HG02588 (cell line): ENCODE measurements around the gene SDHAF3.
"Not testable (repeated sequence)": the region's sequence is repeated elsewhere in the genome, so short reads cannot be mapped to it uniquely, and the experiment has no call there.

ENCODE experiments used
- ATAC-seq: cut with Tn5 transposase; IDR thresholded peaks from one replicate; pipeline ENCODE4 v1.9.1; 2021; ENCODE audit warnings: mild to moderate bottlenecking, moderate library complexity; ENCODE audit not compliant: unreplicated experiment

SDHAF3 gene

DNA sequence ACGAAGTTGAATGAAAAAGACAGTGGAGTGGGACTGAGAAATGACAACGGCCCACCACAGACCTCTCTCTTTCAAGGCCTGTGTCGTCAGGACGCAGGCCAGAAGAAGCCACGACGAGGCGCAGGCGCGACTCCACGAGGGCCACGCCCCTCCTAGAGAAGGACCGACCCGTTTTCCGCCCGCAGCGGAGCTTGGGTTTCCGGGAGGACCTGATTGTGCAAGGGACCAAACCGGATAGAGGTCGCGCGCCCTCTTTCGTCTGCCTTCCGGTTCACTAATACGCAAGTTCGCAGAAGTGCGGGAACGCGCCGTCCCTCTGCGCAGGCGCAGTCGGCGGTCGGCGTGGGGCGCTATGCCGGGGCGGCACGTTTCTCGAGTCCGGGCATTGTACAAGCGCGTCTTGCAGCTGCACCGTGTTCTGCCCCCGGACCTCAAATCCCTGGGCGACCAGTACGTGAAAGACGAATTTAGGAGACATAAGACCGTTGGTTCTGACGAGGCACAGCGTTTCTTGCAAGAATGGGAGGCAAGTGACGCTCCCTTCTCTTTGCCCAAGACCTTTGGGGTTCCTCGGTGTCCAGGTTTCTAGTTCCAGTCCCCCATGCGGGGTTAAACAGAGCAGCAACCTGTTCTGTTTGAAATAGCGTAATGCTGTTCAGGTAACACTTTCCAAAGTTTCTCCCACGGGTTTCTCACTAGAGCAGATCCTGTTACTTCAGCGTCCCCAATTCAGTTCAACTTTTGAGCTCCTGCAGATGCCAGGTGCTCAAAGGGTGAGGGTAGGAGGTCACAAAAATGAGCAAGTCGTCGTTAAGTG lies at the start of gene SDHAF3:
SDHAF3 (plus strand) TSS at position 327 of the 817 bp plus-strand sequence; CDS start at position 353, 26 bp downstream.
- ATAC-seq = peak; percentile 95

DNA sequence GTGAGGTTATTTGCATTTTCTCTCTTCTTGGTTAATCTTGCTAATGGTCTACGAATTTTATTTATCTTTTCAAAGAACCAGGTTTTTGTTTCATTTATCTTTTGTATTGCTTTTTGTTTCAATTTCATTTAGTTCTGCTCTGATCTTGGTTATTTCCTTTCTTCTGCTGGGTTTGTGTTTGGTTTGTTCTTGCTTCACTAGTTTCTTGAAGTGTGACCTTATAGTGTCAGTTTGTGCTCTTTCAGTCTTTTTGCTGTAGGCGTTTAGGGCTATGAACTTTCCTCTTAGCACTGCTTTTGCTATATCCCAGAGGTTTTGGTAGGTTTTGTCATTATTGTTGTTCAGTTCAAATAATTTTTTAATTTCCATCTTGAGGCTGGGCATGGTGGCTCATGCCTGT lies 45.5 kb upstream of the SDHAF3 start:
- not testable (repeated sequence) for ATAC-seq

DNA sequence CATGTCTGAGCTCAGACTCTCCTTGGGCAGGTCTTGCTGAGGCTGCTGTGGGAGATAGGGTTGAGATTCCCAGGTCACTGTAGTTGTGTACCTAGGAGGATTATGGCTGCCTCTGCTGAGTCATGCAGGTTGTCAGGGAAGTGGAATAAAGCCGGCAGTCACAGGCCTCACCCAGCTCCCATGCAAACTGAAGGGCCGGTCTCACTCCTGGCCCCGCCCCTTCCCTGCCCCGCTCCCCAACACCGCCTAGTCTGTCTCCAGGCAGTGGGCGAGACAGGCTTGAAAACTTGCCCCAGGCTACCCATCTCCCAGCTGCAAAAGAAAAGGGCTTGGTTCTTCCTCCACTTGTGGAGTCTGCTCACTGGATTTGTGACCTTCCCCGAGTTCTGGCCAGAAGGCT lies 41.6 kb upstream of the SDHAF3 start:
- ATAC-seq = no peak

- no peak for ATAC-seq
Observed at GRCh38 chr7:97078023-97078969, 39.2 kb upstream of the SDHAF3 start.

DNA sequence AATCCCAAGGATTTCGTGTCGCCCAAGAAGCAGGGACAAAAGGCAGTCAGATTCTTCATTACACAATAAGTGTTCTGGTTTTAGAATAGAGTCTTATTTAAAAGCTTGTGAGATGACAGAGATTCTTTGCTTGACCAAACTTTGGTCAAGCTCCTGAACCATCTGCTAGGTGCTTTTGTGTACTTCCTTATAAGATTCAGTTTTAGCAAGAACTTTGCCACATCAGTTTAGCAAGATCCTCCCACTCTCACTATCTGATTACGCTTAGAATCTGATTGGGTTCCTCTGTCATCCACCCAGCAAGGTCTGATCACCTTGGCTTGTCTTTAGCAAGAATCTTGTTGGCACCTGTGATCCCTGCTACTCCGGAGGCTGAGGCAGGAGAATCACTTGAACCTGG lies 38.2 kb upstream of the SDHAF3 start:
- ATAC-seq = no peak

DNA sequence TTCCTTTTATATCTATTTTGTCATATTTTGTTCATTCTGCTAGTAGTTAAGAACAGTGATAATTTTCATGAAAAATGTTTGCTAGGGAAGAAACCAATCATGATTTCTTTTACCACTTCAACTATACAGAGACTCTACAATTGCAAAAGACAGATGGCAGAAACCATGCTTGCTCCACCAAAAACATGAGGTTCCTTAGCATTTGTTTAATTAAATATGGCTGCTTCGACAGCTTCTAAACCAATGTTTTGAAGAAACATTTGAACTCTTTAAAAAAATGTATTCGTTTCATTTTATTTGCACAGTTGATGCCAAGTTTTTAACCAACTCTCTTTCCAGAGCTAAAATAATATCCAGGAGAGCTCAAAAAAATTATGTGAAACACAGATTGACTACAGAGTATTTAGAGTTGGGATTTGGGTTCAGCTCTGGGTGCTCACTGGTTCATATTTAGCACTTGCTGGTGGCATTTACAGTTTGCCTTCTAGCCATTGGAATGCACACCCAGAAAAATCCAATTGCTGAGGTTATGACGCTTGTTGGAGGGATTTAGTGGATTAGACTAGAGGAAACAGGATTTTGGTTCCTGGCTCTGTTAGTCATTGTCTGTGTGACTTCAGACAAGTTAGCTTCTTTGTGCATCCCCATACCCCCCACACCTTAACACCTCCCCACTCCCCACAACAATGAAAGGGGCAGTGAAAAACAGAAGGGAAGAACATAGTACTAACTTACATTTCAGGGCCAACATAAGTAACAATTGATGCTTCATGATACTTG lies 35.8 kb upstream of the SDHAF3 start:
- no peak for ATAC-seq

- no peak for ATAC-seq
Observed at GRCh38 chr7:97088364-97088763, 29.1 kb upstream of the SDHAF3 start.

DNA sequence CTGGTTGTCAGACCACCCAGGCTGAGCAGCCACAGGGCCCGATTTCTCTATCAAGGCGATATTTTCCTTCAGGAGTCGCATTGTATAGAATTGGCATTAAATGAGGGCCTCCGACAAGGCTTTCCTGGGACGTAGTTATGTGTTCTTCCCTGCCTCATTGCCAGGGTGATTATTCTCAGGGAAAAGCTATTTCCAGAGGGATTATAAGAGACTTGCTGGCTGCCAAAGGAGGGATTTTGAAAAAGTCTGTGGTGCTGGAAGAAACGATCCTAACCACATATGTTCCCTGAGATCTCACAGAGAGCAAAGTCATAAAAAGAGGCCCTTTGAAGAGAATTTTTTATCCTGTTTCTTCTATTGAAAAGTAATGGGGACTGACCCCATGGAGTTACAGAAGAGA lies 27.7 kb upstream of the SDHAF3 start:
- no peak for ATAC-seq

DNA sequence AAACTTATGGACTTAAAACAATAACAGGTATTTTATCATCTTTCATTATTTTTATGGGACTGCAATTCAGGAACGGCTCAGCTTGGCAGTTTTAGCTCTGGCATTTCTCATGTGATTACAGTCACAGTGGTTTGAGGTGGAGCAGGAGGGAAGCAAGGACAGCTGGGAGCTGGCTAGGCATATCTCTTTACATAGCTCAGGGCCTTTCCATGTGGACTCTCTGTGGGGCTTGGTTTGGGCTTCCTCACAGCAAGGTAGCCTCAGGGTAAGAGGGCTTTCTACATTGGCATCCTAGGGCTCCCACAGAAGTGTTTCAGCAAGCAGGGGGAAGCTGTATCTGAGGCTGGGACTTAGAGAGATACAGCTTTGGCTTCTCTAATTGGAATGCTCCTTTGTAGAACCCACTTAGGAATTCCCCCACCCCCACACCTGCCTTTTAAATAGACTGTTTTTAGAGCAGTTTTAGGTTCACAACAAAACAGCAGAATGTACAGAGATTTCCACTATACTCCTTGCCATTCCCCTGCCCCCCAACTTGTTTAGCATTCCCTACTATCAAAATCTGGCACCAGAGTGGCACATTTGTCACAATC lies 26.6 kb upstream of the SDHAF3 start:
- no peak for ATAC-seq

- no peak for ATAC-seq
Observed at GRCh38 chr7:97094284-97094930, 23.1 kb upstream of the SDHAF3 start.

GRCh38 chr7:97096037-97096436 lies 21.5 kb upstream of the SDHAF3 start:
- no peak for ATAC-seq

DNA sequence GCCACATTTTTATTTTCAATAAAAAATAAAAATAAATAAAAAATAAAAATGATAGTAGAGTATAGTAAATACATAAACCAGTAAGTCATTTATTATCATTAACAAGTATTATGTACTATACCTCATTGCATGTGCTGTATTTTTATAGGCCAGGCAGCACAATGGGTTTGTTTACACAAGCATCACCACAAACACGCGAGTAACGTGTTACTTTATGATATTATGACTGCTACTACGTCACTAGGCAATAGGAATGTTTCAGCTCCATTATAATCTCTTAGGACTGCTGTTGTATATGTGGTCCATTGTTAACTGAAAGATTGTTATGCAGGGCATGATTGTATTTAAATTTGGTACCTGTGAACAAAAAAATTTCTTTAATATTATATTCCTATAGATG lies 20.8 kb upstream of the SDHAF3 start:
- ATAC-seq = no peak

DNA sequence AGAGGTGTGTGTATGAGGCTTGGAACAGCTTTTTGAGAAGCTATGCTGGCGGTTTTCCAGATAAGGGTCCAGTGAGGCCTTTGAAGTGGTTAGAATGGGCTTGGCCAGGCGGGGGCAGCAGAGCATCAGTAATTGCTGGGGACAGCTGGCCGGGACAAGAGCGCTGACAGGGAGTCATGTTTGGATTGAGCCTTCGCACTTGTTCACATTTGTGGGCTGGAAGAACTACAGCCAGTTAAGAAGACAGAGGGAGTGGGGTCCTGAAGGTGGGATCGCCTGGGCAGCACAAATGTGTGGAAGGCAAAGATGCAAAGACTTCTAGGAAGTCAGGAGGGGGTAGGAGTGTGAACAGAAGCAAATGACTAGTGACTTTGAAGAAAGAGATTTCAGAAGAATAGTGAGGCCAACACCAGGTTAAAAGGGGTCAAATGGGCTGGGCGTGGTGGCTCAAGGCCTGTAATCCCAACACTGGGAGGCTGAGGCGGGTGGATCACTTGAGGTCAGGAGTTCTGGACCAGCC lies 12.7 kb upstream of the SDHAF3 start:
- peak; percentile 96 for ATAC-seq

GRCh38 chr7:97107192-97107800 lies 10.2 kb upstream of the SDHAF3 start:
- ATAC-seq = no peak

DNA sequence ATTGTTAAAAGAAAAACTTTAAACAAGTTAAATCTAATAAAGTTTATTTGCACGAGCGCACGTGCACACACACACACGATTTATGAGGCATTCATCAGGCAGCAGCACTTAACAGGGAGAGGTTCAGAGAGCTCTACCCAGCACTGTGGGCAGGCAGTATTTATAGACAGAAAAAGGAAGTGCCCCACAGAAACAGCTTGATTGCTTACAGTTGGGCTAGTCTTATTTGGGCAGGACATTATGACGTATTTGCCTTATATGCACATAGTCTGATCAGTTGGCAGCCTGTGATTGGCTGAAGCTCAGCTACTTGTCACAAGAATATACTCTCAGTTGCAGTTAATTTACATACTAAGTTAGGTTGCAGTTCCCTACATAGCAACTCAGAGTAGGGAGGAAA lies 1.2 kb upstream of the SDHAF3 start:
- no peak for ATAC-seq

DNA sequence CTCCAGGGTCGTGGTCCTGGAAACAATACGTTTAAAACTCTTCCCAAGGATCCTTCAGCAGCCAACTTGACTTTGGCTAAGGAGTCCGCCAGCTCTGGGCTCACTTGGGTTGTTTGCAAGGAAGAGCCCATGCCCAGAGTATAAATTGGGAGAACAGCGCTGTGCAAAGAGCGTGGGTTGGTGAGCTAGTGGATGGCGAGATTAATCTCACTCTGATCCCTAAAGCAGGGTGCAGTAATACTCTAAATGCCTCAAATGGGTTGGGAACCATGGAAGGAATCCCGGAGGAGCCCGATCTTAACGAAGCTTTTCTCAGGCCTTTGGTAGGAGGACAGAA lies 495 bp upstream of the SDHAF3 start:
- ATAC-seq = no peak

GRCh38 chr7:97118306-97118917 lies 914 bp downstream of the SDHAF3 start:
- no peak for ATAC-seq

DNA sequence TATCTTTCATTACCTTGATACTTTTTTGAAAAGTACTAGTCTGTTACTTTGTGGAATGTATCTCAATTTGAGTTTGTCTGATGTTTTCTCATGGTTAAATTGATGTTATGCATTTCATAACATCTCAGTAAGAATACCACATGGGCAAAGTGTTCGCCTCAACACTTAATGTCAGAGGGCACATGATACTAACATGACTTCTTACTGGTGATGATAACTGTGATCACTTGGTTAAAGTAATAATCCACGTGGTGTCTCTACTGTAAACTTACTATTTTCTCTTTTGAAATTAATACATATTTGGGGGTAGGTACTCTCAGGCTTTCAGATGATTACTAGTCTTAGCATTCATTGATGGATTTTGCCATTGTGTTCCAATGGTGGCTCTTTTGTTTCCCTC lies 2.2 kb downstream of the SDHAF3 start:
- ATAC-seq = no peak
